HTERT RPE-1 (cell line): ENCODE results near the gene ANXA11.
"Not testable (repeated sequence)": the region's sequence is repeated elsewhere in the genome, so short reads cannot be mapped to it uniquely, and the experiment has no call there.

ENCODE experiments used
- in situ Hi-C: fragments of 300-500 bp; cut with MboI; formaldehyde crosslinking; loops from 4 replicates; pipeline ENCODE4 v1.14.3; 2020; ENCODE audit warnings: low sequenced_read_pairs

Gene ANXA11

GRCh38 chr10:80149123-80149522 lies 56.2 kb downstream of the ANXA11 start:
- in situ Hi-C loops = no loop called here

DNA sequence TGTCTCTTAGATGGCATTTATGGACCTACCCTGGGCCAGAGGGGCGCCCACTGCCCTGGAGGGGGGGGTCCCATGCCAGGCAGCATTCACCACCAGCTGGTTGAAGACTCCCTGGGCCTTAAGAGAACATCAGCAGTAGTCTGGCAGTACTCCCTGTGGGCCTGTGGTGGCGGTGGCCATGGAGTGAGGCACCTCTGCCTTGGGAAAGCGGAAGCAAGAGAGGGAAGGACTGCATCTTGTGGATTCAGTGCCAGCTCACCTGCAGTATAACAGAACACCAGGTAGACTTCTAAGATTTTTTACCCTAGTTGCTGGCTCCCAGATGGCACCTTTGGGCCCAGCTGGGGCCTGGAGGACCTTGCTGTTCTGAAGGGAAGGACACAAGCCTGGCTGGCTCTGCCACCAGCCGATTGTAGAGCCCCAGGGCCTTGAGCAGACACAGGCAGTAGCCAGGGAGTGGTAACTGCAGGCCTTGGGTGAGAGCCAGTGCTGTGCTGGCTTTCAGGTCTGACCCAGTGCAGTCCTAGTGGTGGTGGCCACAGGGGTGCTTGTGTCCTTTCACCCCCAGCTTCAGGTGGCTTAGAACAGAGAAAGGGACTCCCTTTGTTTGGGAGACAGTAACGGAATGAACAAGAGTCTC lies 57.1 kb downstream of the ANXA11 start:
- in situ Hi-C loops = no loop called here

GRCh38 chr10:80146918-80147317 lies 58.4 kb downstream of the ANXA11 start:
- in situ Hi-C loops = no loop called here

DNA sequence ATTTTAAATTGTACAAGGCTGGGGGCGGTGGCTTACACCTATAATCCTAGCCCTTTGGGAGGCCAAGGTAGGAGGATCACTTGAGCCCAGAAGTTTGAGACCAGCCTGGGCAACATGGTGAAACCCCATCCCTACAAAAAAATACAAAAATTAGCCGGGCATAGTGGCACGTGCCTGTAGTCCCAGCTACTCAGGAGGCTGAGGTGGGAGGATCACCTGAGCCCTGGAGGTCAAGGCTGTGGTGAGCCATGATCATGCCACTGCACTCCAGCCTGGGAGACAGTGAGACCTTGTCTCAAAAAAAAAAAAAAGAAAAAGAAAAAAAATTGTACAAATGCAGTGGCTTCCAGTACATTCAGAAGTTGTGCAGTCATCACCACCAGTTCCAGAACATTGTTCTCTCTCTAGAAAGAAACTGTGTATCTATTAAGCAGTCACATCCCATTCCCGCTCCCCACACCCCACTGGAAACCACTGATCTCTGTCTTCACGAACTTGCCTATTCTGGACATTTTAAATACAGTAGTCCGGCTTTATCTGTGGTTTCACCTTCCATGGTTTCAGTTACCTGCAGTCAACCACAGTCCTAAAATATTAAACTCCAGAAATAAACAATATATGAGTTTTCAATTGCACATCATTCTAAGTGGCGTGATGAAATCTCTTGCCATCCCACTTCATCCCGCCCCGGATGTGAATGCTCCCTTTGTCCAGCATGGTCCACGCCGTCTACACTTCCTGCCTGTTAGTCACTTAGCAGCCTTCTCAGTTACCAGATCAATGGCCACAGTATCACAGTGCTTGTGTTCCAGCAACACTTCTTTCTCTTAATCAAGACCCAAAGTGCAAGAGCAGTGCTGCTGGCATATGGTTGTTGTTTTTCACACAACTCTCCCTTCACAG lies 59.7 kb downstream of the ANXA11 start:
- in situ Hi-C loops = not testable (repeated sequence)

DNA sequence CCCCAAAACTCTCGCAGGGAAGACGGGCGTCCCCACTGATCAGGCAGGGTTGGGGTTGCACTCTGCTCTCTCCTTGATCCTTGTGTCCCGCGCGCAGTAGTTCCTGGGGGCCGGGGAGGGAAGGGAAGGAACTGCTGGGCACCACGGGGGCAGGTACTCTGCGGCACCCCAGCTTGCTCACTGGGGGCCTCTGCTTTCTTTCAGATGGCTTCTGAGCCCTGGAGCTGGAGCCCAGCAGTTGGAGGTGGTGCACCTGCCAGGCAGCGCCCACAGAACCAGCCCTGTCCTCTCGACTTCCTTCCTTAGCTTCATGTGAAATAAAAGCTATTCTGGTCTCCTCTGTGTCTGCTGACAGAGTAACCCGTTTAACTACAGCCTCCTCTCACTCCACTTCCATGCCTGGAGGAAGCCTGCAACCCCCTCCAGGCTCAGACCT lies 60.6 kb downstream of the ANXA11 start:
- in situ Hi-C loops = no loop called here

GRCh38 chr10:80144067-80144695 lies 61.2 kb downstream of the ANXA11 start:
- in situ Hi-C loops = no loop called here

GRCh38 chr10:80141696-80142460 lies 63.5 kb downstream of the ANXA11 start:
- in situ Hi-C loops = no loop called here

DNA sequence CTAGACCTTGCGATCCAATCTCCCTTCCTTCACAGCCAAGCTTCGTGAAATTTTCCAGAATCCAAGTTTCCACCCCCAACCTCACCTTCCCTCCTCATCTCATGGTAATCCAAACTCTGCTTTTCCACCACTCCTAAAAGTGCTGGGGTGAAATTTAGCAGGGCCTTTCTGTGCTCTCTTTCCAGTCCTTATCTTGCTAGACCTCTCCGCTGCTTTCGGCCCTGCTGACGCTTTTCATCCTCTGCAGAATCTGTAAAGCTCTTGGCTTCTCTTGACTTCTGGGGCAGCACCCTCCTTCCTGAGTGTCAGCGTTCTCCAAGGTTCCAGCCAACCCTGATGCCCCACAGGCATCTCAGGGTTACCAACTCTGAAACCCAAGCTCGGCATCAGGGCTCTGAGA lies 65.1 kb downstream of the ANXA11 start:
- in situ Hi-C loops = no loop called here

DNA sequence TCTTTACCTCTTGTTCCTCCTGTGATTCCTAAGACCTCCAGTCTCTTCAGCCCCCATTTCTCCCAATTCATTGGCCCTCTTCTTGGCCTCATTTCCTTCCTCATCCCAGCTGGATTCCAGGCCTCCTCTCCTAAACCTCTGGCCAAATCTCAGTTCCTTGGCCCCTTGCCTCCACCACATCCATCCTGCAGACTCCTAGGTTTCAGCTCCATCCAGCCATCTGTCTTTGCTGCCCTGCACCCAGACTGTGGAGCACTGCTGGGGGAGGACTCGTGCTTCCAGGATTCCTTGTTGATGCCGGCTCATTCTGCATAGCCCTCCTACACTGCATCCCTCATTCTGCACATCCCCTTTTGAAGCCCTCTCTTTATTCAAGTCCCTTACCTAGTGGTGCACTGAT lies 66.1 kb downstream of the ANXA11 start:
- in situ Hi-C loops = no loop called here

DNA sequence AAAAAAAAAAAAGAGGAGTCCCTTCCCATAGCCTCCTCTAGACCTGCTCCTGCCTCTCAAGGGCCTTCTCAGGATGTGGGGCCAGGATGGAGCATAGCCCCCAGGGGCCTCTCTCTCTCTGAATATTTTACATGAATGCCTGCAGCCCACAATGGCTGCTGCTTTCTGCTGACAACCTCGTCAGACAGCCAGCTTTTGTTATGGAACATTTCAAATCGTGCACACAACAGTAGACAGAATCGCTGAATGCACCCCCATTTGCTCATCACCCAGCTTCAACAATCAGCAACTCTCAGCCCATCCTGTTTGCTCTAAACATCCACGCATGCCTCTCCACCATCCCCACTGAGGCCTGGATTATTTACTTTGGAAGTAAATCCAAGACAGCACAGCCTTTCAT lies 67.4 kb downstream of the ANXA11 start:
- in situ Hi-C loops = no loop called here

- in situ Hi-C loops = no loop called here
Measured at GRCh38 chr10:80137031-80137862, 68.1 kb downstream of the ANXA11 start.

DNA sequence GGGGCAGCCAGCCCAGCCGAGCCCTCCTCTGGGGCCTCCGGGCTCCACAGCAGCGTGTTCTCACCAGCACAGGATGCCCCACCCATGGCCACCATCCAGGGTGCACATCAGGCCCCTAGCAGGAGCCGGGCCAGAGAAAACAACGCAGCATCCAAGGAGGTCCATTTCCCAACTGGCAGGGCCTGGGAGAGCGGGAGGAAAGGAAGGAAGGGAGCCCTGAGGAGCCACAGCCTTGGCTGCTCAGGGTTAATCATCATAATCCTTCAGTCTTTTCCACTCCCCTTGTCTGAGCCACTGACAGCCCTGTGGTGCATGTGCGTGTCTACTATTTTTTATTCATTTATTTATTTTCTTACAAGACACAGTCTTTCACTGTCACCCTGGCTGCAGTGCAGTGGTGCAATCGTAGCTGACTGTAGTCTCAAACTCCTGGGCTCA lies 69.2 kb downstream of the ANXA11 start:
- in situ Hi-C loops = no loop called here

DNA sequence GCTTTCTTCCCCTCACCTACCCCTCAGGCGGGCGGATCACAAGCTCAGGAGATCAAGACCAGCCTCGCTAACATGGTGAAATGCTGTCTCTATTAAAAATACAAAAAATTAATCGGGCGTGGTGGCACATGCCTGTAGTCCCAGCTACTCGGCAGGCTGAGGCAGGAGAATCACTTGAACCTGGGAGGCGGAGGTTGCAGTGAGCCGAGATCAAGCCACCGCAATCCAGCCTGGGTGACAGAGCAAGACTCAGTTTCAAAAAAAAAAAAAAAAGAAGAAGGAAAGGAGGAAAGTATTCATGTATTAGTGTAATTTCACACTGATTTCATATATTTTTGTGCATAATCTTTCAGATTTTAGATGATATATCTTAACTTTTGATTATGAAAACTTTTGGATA lies 71.7 kb downstream of the ANXA11 start:
- in situ Hi-C loops = not testable (repeated sequence)

GRCh38 chr10:80133206-80133605 lies 72.1 kb downstream of the ANXA11 start:
- in situ Hi-C loops = no loop called here

DNA sequence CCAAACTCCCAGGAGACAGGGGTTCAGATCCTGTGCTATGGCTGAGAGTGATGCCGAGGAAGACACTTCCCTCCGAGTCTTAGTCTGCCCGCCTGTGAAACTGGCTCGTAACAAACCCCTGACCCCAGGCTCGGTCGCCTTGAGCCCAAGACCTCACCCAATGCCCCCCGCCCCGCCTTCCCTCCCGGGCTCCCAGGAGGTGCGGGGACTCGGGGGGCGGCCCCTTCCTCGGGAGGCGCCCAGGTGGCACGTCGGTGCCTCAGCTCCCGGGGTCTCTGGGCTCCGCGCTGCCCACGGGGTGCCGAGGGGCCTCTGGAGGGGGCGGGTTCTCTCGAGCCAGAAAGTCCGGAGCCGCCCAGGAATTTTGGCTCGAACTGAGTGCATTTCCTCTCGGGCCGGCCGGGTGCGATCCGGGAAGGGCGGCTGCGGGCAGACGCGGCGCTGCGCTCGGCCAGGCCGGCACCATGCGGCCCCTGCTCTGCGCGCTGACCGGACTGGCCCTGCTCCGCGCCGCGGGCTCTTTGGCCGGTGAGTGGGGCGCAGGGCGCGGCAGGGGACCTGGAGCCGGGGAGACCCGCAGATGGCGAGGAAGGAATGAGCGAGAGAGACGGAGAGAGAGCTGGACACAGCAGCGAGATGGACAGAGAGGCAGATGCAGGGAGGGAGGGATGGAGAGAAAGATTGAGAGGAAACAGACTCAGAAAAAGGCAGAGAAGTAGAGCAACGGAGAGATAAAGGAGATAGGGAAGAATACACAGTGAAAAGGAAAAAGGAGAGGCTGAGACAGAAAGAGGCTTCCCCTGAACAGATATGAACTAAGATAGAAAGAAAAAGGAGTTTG lies 72.8 kb downstream of the ANXA11 start, which contains the start of gene PLAC9:
PLAC9 (plus strand) TSS at position 432 of the 841 bp plus-strand sequence; CDS start at position 465, 33 bp downstream.
- in situ Hi-C loops = no loop called here

DNA sequence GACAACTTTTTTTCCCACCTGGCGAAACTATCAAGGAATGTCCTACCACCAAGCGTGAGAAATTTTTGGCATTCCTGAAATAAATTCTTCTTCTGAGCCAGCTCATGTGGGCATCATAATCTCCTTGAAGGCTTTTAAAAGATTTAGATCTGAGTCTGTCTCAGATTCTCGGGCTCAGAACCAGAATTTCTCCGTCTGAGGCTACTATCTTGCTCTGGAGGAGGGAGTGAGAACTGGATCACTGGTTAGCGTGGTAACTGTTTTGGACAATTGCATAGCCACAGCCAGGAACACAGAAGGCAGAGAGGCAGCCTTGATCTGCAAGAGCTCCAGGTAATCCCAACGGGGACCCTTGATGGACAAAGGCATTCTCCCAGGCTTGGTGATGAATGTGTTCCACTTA lies 73.8 kb downstream of the ANXA11 start:
- in situ Hi-C loops = no loop called here

- in situ Hi-C loops = no loop called here
Measured at GRCh38 chr10:80126876-80127275, 78.5 kb downstream of the ANXA11 start.

GRCh38 chr10:80122746-80123145 lies 82.6 kb downstream of the ANXA11 start:
- in situ Hi-C loops = no loop called here

DNA sequence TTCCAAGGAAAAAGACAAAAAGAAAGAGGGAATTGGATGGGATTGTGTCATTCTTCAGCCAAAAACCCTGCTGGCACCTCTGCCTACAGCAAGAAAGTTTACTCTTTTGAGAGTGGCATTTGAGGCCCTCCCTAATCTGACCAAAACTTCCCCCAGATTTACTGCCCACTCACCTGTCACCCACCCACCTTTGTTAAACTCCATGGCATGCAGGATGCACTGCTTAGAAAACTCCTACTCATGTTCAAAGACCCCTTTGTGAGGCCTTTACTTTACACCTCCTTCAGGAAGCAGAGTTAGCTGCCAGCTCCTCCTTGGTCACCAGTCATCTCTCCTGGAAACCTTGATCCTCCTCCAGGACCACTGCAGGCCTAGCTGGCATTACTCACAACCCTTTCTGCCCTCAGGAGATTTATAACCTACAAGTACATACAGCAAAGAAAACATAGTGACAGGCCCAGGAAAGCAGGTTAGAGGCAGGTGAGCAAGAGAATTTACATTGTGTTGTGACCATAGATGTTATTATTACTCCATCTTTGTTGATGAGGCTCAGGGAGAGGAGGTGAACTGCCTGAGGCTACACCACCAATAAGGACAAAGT lies 83.1 kb downstream of the ANXA11 start:
- in situ Hi-C loops = no loop called here
